Skeletal muscle tissue (tissue), 4 donors: Measurements from ENCODE around the gene SLC43A2. TPM values are rescaled to one million over a fixed set of nuclear protein-coding genes. Genes with fewer than 3 reads are reported as not detected.

Source experiments
- H3K27ac ChIP-seq: one replicate; pipeline ENCODE4 v1.7.0; 2013; ENCODE audit warnings: mild to moderate bottlenecking, low read depth, low read length, inconsistent platforms
- H3K27me3 ChIP-seq, 3 donors: one replicate each; pipeline ENCODE4 v1.7.0; 2013; ENCODE audit warnings: low read length in 3 of 3; ENCODE audit not compliant: control insufficient read depth in 3 of 3, insufficient read depth in 3 of 3
- H3K36me3 ChIP-seq, 3 donors: one replicate each; pipeline ENCODE4 v1.7.0; 2013; ENCODE audit warnings: low read length in 3 of 3; ENCODE audit not compliant: control insufficient read depth in 3 of 3, insufficient read depth in 3 of 3
- H3K4me1 ChIP-seq, 3 donors: one replicate each; pipeline ENCODE4 v1.7.0; 2013; ENCODE audit warnings: low read length in 3 of 3, mild to moderate bottlenecking in 3 of 3; ENCODE audit not compliant: control insufficient read depth in 3 of 3, insufficient read depth in 3 of 3
- H3K4me3 ChIP-seq, 3 donors: one replicate each; pipeline ENCODE4 v1.7.0; 2013; ENCODE audit warnings: low read length in 3 of 3
- H3K9ac ChIP-seq, 3 donors: one replicate each; pipeline ENCODE4 v1.7.0; 2013; ENCODE audit warnings: low read length in 3 of 3, mild to moderate bottlenecking in 3 of 3, moderate library complexity in 2 of 3, low read depth in 1 of 3
- H3K9me3 ChIP-seq, 3 donors: one replicate each; pipeline ENCODE4 v1.7.0; 2013; ENCODE audit warnings: low read length in 3 of 3; ENCODE audit not compliant: control insufficient read depth in 3 of 3
- total RNA-seq: library from RNA; depleted of rRNA; stranded (reverse); fragments of >200 nt; gene quantifications from one replicate; pipeline ENCODE4 v1.2.3, GENCODE V29; 2014
- donor health status: Osteomylitis.

SLC43A2 gene
- total RNA-seq, 1 donor from 2014 or later = 4.7 TPM

DNA sequence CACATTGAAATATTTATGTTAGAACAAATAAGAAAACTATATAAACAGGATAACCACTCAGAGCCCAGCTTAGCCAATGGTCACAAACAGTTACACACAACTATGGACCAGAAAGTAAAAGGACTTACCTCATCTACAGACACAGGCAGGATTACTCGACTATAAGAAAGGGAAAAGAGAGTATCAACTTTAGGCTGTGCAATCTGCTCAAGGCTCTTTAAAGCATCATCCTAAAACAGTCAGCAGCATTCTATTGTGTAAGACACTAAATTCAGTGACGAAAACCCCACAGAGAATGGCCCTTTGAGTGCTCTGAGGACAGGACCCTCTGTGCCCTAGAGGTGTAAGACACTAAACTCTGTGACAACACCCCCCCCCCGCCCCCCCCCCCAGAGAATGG lies 70.2 kb downstream of the SLC43A2 start:
- Histone ChIP-seq H3K36me3 (peaks cover 0 to 4% (median 4%) of the 10 kb centered on the region in 3 donors), H3K27ac (no peak overlapping the region), H3K9ac (no peak overlapping the region), H3K4me3 (no peak overlapping the region), H3K4me1 (peaks cover 20 to 41% (median 24%) of the 10 kb centered on the region in 3 donors), H3K27me3 (no peaks in the 10 kb centered on the region), H3K9me3 (no peaks in the 10 kb centered on the region)

DNA sequence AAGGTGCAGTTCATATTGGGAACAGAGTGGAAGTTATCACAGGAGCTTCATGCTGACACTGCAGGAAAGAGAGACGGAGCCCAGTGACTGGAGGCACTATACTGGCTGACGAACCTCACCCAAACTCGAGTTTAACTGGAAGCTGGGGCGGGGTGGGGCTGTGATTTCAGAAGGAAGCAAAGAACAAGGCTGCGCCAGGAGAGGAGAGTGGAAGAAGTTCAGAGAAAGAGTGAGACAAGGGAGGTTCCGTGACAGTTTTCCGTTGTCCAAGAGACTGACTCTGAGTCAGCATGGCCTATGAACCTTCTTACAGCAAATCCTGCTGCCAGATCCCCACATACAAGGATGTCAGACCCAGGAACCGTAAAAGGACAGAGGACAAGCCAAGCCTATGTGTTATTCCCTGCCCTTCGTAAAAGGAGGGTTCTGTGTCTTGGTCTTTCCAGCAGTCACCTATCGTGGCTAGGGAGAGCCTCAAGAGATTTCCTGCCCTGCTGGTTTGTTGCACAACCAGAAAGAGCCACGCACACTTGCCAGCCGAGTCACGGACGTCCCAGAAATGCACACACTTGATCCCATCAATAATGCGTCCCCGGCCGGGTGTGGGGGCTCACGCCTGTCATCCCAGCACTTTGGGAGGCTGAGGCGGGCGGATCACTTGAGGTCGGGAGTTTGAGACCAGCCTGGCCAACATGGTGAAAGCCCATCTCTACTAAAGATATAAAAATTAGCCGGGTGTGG lies 71.1 kb downstream of the SLC43A2 start:
- Histone ChIP-seq H3K9ac (no peak overlapping the region), H3K27me3 (no peaks in the 10 kb centered on the region), H3K27ac (no peak overlapping the region), H3K4me3 (no peak overlapping the region), H3K9me3 (no peaks in the 10 kb centered on the region), H3K4me1 (peaks cover 17 to 37% (median 18%) of the 10 kb centered on the region in 3 donors), H3K36me3 (peaks cover 0 to 5% (median 4%) of the 10 kb centered on the region in 3 donors)

DNA sequence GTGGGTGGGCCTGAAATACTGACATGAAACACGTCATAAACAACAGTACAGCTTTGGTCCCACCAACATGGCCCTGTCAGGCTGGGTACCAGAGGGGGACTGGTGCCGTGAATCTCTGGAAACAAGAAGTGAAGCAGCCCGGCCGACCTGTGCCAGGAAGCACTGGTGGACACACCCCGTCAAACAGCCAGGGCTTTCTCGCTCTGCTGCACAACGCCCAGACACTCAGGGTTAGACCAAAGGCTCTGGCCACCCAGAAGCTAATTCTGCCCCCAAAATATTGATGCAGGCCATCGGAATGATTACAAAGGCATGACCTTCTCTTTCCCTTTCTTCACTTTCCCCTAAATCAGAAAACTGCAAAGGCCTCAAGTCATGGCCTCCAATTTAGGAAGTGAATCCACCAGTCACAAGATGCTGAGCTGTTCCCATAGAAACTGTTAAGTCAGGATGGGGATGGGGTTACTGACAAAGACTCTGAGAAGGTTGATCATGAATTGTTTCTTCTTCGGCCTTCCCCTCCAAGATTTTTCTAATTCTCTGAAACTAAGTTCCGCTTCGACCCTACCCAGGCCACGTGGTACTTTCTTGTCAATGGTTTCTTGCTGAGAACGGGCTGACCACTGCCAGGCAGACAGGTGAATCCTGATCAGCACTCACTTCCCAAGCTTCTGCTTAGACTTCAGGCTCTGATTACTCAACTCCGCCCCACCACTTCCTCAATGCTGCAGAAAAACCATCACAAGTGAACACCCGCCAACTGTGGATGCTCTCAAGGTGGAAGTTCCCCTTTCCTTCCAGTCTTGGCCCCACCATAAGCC lies 72.8 kb downstream of the SLC43A2 start:
- no peak overlapping the region for H3K4me3 ChIP-seq
- H3K27ac ChIP-seq = no peak overlapping the region
- peaks cover 7 to 27% (median 9%) of the 10 kb centered on the region in 3 donors for H3K4me1 ChIP-seq
- no peaks in the 10 kb centered on the region for H3K27me3 ChIP-seq
- H3K9ac ChIP-seq = no peak overlapping the region
- no peaks in the 10 kb centered on the region for H3K9me3 ChIP-seq
- peaks cover 11 to 16% (median 11%) of the 10 kb centered on the region in 3 donors for H3K36me3 ChIP-seq

DNA sequence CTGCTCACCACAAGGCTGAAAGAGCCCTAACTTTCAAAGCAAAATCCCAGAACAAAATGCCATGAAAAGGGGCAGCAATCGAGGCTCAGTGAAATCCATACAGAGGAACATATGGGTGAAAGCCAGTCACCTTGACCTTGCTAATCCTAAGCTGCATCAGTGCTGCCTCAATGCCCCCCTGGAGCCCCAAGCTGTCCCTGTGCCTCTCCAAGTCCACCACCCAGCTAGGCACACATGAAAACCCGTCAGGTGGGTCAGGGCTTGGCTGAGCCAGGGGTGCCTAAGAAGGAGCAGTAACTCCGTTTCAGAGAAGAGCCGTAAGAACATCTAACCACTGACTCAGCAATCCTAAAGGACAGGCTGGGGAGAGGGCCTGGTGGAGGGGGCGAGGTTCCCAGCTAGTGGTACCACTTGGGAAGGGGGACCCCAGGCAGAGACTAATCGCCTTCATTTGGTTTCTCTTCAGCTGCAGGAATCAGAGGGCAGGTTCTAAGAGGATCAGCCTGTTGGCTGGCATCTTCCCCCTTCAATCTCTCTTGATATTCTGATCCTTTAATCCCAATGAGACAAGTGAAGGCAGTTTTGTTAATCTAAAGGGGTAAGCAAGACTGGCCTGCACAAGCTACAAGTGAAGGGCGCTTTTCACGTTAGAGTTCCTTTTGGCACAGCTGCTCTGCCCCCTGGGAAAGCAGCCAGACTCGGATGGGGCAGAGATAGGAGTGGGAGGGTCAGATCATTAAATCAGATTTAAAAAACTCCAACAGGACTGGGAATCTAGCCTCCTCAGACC lies 73.7 kb downstream of the SLC43A2 start:
- H3K27ac ChIP-seq = no peak overlapping the region
- H3K9ac ChIP-seq = no peak overlapping the region

DNA sequence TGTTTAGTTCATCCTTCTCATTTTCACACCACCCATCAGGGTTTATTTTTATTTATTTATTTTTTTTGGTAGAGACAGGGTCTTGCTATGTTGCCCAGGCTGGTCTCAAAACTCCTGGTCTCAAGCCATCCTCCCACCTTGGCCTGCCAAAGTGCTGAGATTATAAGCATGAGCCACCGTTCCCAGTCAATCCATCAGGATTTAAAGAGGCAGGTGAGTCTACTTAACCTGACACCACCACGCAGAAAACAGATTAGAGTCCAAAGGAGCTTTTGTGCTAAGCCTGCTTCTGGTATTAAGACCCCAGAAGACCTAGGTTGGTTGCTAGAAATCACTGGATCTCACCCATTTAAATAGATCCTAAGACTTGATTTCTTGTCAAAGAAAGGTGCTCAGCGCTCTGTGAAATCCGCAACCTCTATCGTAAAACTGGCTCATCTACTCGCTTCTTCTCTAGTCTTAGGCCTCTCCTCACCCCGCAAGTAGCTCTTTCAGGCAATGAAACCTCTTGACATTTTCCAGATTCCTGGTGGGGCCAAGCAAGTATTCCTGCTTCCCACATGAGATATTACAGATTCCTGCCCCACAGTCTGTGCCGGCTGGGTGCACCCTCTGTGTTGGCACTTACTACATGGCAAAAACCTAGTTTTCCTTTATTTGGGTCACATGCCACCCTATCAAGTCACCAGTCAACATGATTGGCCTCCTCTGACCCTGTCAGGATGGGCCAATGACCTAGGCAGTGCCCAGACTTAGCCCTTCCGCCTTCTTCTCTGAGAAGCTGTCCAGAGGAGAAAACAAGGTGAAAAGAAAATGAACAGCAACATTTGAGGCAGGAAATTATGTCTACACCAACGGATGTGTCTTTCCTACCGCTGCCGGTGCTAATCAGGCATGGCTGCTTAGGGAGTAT lies 75.0 kb downstream of the SLC43A2 start:
- Histone ChIP-seq H3K27me3 (no peaks in the 10 kb centered on the region), H3K36me3 (peaks cover 15 to 26% (median 21%) of the 10 kb centered on the region in 3 donors), H3K9me3 (no peaks in the 10 kb centered on the region), H3K4me3 (no peak overlapping the region), H3K9ac (no peak overlapping the region), H3K27ac (no peak overlapping the region), H3K4me1 (peaks cover 0 to 9% (median 2%) of the 10 kb centered on the region in 3 donors)

More for the DNA sequence above, 73.7 kb downstream of the SLC43A2 start:
- H3K4me1 ChIP-seq = peaks cover 2 to 17% (median 2%) of the 10 kb centered on the region in 3 donors
- H3K9me3 ChIP-seq = no peaks in the 10 kb centered on the region
- H3K36me3 ChIP-seq = peaks cover 14 to 25% (median 19%) of the 10 kb centered on the region in 3 donors
- H3K27me3 ChIP-seq = no peaks in the 10 kb centered on the region
- H3K4me3 ChIP-seq = no peak overlapping the region

DNA sequence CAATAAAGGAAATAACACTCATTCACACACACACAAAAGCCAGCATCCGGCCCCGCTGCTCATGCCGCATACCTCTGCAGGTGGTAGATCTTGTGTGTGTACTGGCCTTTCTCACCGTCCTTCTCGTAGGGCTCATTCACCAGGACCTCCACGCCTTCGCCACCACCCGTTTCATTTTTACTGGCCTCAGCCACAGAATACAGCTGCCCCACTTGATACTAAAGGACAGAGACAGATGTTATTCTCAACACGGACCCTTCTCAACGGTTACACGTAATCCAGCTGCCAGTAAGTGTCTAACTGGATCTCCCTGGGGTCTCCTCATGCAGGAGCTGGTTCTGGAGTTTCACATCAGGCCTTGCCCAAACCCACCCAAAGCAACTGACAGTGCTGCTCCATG lies 75.7 kb downstream of the SLC43A2 start:
- Histone ChIP-seq H3K36me3 (peaks cover 21 to 27% (median 26%) of the 10 kb centered on the region in 3 donors), H3K4me3 (no peak overlapping the region), H3K9ac (no peak overlapping the region), H3K9me3 (no peaks in the 10 kb centered on the region), H3K27me3 (no peaks in the 10 kb centered on the region), H3K27ac (no peak overlapping the region), H3K4me1 (peaks cover 0 to 9% (median 2%) of the 10 kb centered on the region in 3 donors)

DNA sequence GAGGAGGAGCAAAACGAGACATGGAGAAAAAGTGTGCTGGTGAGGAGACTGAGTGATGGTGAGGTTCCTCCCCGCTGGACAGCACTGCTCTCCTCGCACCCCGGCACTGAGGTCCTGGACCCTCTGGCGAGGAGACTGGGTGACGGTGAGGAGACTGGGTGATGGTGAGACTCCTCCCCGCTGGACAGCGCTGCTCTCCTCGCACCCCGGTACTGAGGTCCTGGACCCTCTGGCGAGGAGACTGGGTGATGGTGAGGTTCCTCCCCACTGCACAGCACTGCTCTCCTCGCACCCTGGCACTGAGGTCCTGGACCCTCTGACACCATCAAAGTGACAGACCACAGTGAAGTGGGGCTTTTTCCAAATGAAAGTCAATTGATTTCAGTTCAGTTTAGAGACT lies 76.9 kb downstream of the SLC43A2 start:
- H3K4me1 ChIP-seq = peaks cover 0 to 9% (median 2%) of the 10 kb centered on the region in 3 donors
- H3K27ac ChIP-seq = no peak overlapping the region
- H3K27me3 ChIP-seq = no peaks in the 10 kb centered on the region
- H3K36me3 ChIP-seq = peaks cover 22 to 29% (median 24%) of the 10 kb centered on the region in 3 donors
- no peaks in the 10 kb centered on the region for H3K9me3 ChIP-seq
- H3K9ac ChIP-seq = no peak overlapping the region
- no peak overlapping the region for H3K4me3 ChIP-seq

DNA sequence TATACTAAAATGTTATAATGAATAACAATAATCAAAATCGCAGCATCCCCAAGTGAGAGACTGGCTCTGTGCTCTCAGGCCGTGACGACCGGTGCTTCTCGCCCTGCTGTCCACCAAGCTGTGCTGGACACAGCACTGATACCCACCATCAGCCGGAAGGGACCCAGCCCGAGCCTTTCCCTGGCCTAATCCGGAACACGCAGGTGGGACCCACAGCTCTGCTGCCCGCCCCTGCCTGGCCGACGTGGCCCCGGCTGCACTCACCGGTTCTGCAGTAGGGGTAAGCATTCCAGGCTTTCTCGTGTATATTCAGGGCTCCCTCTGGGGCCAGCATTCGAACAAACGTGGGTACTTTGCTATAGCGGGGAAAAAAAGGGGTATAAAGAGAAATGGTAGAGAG lies 80.6 kb downstream of the SLC43A2 start:
- Histone ChIP-seq H3K27me3 (no peaks in the 10 kb centered on the region), H3K9me3 (no peaks in the 10 kb centered on the region), H3K27ac (no peak overlapping the region), H3K4me3 (no peak overlapping the region), H3K36me3 (peaks cover 29 to 40% (median 30%) of the 10 kb centered on the region in 3 donors), H3K9ac (no peak overlapping the region), H3K4me1 (no peaks in the 10 kb centered on the region)
